LNCAP (cell line): ENCODE measurements around the gene GNB1.

ENCODE experiments used
- TF ChIP-seq, protein P1 (sequence below): fragments of 450-650 bp; IDR thresholded peaks from 2 replicates; pipeline ENCODE4 v1.5.1; 2017; ENCODE audit warnings: mild to moderate bottlenecking

GNB1 gene

DNA sequence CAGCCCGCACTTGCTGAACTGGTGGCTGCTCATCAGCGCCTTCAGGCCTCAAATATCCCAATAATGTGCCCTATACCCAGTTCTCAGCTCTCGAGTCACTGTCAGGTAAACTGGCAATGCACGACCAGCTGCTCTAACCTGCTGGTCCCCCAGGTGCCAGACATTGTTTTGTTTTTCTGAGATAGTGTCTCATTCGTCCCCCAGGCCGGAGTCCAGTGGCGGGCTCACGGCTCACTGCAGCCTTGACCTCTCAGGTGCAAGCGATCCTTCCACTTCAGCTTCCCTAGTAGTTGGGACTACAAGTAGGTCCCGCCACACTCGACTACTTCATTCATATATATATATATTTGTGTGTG is 111.6 kb downstream of the GNB1 start:
- TF ChIP-seq, protein P1, sequence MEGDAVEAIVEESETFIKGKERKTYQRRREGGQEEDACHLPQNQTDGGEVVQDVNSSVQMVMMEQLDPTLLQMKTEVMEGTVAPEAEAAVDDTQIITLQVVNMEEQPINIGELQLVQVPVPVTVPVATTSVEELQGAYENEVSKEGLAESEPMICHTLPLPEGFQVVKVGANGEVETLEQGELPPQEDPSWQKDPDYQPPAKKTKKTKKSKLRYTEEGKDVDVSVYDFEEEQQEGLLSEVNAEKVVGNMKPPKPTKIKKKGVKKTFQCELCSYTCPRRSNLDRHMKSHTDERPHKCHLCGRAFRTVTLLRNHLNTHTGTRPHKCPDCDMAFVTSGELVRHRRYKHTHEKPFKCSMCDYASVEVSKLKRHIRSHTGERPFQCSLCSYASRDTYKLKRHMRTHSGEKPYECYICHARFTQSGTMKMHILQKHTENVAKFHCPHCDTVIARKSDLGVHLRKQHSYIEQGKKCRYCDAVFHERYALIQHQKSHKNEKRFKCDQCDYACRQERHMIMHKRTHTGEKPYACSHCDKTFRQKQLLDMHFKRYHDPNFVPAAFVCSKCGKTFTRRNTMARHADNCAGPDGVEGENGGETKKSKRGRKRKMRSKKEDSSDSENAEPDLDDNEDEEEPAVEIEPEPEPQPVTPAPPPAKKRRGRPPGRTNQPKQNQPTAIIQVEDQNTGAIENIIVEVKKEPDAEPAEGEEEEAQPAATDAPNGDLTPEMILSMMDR: no peak

DNA sequence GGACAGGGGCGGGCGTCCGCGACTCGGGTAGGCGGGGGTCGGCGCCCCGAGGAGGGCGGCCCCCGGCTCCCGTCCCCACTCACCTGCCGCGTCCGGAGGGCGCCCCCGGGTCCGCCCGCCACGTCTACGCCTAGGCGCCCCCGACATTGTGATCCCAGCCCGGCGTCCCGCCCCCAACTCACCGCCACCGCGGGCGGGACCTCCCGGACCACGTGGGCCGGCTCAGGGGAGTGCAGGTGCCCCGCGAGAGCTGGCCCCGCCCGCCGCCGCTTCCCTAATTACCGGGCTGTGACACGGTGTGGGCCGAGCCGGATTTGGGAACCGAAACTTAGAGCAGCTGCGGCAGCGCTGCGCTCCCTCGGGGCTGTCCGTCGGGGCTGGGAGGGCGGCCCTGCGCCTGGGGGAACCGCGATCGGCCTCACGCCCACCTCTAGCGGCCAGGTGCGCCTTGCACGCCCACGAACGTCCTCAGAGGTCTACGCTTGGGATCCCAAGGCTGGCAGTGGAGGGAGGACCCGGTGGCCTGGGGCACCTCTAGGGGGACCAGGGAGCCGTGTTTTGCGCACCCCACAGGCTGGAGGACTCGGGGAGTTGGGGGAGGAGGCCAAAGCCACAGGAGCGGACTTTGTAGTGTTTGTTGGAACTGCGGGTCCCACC is 112.1 kb downstream of the GNB1 start:
- TF ChIP-seq, protein P1: peak; percentile 23; the same call in 1 of the 2 replicates

DNA sequence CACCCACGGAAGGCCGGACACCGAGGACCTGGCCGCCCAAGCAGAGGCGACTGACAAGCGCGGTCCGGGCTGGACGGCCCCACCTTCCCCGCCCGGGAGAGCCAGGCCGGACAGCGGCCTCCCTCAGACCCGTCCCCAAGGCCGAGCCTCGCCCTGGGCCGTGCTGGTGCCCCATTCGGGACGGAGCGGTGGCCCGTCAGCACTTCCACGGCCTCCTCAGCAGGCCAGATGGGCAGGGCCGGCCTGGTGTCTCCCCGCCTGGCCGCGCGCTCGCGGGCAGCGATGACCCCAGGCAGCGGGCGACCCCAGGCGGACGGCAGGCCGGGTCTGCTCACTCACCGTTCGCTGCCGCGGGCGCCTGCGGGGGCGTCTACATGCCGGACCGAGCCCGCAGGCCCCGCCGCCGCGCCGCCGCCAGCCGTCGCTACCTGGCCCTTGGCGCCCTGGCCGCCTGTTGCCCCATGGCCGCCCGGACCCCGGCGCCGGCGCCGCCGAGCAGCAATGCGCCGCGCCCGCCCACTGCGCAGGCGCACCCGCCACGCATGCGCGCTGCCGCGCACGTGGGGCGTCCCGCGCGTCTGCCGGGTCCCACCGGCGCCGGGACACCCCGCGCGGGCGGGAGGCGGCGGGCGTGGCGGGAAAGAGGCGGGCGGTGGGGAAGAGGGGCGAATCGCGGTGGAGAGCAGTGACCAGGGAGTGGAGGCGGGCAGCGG is 112.8 kb downstream of the GNB1 start, which contains the start of gene NADK:
TSS of gene NADK (minus strand) at position 521 of the 713 bp plus-strand sequence. CDS start 13,064 bp downstream, outside the sequence.
- TF ChIP-seq, protein P1: no peak

DNA sequence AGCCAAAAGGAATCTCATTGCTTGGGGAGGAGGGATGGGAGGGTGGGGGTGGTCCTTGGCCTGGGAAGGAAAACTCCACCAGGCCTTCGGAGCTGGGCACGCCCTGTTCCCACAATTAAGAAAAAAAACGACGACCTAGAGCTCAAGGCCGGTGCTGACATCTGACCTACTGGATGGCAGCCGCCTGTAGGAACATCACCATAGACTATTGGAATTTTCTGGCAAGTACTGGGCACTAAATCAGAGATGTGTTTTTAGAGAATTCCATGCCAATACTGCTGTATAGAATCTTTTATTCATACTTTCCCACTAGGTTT is 113.3 kb downstream of the GNB1 start:
- TF ChIP-seq, protein P1: no peak

DNA sequence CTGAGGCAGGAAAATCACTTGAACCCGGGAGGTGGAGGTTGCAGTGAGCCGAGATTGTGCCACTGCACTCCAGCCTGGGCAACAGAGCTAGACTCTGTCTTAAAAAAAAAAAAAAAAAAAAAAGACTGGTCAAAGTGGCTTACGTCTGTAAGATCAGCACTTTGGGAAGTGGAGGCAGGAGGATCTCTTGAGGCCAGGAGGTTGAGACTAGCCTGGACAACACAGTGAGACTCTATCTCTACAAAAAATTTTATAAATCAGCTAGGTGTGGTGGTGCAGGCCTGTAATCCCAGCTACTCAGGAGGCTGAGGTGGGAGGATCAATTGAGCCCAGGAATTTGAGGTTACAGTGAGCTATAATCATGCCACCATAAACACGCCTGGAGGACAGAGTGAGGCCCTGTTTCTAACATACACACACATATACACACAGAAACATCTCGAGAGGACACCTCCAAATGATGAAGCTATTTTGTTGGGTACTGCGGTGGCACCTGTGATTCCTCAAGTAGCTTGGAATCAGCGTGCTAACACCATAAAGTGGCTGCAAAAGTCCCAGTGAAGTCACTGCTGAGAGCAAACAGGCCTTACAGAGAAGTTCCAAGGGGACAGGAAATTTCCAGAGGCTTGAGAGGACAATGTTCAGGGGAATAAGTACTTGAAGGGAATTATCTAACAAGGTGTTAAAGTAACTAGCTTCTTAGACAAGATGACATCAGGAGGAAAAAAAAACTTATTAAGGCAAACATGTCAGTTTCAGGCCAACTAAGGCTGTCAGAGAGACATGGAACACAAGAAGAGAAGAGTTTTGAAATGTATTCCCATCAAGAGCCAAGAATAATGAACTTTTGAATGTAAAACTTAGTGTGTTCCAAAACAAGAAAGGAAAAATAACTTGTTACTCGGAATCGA is 114.0 kb downstream of the GNB1 start:
- TF ChIP-seq, protein P1: no peak

DNA sequence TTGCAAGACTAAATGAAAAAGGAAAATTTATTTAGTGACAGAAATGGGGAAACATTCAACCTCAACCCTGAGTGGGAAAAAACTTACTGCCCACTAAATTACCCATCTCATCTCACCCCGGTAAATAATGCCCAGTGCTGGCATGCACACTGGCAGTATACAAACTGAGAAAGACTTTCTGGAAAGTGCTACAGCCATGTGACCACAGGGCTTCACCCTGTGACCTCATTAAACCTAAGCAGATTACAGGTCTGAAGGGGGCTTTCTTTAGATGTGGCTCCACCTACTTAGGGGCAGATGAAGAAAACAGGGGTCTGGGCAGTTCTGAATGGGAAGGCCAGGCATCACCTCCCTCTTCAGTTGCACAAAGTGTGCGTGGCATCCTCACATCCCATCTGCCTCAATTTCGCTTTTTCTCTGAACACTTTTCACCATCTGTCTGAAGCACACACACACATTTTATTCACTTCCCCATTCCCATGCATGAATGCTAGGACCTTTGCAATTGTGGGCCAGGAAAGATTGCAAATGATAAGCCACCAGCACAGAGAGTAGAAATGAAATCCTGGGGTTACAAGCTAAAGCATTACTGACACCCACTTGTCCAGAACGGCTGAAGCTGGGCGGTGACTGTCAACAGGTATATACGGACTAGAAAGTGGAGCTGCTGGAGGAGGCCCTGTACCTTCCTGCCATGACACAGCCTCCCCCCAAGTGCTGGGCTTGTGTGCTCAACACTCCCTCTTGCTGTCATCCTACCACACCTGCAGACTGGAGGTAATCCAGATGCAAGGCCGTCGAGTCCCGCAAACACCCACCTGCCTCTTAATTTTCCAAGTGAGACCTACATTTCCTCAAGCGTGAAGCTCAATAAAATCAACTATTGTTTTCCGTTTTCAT is 115.3 kb downstream of the GNB1 start:
- TF ChIP-seq, protein P1: no peak

DNA sequence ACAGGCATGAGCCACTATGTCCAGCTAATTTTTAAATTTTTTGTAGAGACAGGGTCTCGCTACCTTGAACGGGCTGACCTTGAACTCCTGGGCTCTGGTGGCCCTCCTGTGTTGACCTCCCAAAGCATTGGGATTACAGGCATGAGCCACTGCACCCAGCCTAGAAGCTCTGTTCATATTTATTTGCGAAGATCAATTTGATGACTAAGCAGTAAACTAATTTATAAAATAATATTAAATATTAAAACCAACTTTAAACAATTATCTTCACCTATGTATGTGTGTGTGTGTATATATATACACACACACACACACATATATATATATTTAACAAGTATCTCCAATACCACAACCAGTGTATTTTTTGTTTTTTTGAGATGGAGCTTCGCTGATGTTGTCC is 117.0 kb downstream of the GNB1 start:
- TF ChIP-seq, protein P1: no peak
